B cell (primary cell): Measurements from ENCODE around the gene CYB5R3.

ENCODE experiments used
- CTCF ChIP-seq: fragments of 200-600 bp; IDR thresholded peaks from one replicate; pipeline ENCODE4 v1.8.0; 2022; ENCODE audit warnings: antibody characterized with exemption, mild to moderate bottlenecking
- EZH2 ChIP-seq: IDR thresholded peaks from 2 replicates; pipeline ENCODE4 v1.6.1; 2012; ENCODE audit warnings: borderline replicate concordance, low read depth, mild to moderate bottlenecking, moderate library complexity, low read length; ENCODE audit not compliant: insufficient read depth, poor library complexity, severe bottlenecking

- TF ChIP-seq CTCF = no peak
- no peak for TF ChIP-seq EZH2
Measured at GRCh38 chr22:42646569-42647525, 2.3 kb downstream of the CYB5R3 start.
